HG03196 (cell line): ENCODE results near the gene NRAP.
"Not testable (repeated sequence)": the region's sequence is repeated elsewhere in the genome, so short reads cannot be mapped to it uniquely, and the experiment has no call there.

Source experiments
- ATAC-seq: cut with Tn5 transposase; IDR thresholded peaks from one replicate; pipeline ENCODE4 v1.9.1; 2021; ENCODE audit not compliant: unreplicated experiment

NRAP gene

DNA sequence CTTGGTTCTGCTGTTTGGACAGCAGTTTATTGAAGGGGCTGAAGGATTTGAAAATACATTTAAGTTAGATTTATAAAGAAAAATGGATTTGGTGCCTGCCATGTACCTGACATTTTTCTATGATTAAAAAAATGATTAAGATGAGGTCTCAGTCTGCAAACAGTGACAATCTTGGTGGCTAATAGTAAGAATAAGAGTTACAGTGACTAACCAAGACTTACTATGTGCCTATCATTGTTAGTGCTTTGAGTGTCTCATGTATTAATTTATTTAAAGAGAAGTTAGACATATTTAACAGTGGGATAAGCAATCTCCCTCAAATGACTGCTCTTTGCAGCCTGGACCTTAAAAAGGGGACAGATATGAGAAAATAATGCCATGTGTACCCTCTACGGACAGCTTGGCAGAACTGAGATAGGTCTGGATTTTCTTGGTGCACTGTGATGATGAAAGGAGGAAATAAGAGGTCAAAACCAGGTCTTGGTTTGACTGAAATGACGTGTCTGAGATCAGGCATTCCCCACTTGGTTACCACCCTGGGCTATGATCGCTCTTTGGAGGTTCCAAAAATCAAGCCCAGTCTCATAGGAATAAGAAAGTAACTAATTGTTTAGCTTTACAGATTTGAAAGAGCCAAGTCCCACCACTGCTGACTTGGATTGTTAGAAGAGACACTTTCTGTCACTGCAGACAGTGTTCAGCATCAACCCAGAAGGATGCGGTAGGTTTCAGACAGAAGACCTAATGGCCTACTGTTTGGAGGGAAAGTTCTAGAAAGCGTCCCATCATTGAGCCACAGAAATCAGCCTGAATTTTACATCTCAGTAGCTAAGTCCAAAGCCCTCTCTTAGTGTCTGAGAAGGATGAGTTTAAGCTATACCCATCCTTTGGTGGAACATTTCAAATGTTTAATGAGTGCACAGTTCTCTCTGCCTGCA is 18.0 kb upstream of the NRAP start:
- peak; percentile 62 for ATAC-seq

DNA sequence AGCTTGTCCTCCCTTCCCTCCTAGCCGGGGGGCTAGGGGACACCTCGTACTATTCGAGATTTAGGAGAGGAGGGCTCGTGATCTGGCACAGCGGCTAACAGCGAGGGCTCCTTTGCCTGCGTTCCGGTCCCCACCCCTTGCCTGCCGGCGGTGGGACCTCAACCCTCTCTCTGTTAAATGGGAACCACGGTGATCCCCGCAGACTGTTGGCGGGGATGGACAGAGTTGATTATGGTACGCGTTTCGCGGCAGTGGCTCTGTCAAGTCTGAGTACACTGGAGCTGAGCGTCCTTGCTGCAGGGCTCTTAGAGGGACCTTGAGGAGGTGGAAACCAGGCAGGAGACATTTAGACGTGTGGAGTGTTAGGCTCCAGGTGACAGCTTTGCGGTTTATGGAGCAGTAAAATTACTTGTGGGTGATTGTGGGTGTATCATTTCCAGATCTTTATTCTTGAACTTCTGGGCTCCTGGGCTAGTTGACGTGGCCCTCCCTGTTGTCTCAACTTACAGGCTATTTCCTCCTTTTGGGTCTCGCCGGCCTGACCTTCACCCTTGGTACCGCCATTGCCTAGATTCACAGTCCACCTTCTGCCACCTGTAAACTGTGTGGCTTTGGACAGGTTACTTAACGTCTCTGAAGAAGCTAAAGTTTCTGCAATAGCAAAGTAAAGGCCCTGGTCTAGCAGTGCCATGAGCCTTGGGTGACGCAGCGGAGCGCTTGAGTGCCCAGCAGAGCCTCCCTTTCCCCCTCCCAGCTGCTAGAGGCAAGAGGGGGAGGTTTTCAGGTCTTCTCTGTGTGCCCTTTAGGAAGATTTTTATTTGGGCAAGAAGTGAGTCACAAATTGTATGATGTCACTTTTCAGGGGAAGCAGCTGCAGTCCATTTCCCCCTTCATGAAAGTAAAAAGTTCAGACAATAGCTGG is 16.6 kb upstream of the NRAP start:
- peak; percentile 26 for ATAC-seq

DNA sequence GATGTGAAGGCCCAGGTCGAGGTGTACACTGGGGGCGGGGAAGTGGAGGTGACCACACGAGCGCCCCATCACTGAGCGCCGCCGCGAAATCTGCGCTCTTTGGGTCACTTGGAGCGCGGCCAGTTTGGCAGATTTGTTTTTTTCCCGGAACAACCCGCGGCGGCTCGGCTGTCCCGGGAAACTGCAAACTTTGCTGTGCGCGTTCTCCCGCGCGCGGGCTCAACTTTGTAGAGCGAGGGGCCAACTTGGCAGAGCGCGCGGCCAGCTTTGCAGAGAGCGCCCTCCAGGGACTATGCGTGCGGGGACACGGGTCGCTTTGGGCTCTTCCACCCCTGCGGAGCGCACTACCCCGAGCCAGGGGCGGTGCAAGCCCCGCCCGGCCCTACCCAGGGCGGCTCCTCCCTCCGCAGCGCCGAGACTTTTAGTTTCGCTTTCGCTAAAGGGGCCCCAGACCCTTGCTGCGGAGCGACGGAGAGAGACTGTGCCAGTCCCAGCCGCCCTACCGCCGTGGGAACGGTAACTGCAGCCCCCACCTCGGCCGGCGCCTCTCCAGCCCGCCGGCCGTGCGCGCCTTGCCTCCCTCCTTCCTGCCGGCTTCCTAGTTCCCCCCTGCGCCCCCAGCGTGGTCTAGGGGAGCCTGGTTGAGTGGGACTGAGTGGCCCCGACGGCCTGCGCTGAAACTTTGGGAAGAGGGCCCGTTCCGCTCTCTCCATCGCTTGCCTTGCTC is 15.8 kb upstream of the NRAP start, which contains the start of gene CASP7:
CASP7 (plus strand) TSS at position 450 of the 727 bp plus-strand sequence. CDS start 17,582 bp downstream, outside the sequence.
- peak; percentile 62 for ATAC-seq

DNA sequence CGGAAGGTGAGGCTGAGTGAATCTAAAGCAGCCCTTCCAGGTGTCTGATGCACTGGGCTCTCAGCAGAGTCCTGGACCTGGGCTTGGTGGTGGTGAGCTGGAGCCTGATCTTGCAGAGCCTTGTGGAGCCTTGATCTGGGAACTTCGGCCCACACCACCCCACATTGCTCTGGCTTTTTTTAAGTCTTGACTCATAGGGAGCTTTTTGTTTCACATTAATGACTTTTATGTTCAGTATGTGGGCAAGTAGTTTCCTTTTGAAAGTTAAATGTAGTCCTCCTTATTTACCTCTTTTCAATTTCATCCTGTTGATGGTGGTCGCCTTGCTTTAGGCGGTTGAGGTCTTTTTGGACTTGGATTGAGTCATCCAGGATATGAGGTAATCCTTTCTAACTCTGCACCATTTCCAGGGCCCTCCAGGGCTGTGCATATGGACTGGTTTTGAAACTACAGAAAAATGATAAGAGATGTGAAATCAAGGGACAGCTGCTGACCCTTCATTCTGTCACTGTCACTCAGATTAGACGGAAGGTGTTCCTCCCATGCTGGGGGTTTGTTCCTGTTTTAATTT is 2.9 kb upstream of the NRAP start:
- ATAC-seq: no peak

DNA sequence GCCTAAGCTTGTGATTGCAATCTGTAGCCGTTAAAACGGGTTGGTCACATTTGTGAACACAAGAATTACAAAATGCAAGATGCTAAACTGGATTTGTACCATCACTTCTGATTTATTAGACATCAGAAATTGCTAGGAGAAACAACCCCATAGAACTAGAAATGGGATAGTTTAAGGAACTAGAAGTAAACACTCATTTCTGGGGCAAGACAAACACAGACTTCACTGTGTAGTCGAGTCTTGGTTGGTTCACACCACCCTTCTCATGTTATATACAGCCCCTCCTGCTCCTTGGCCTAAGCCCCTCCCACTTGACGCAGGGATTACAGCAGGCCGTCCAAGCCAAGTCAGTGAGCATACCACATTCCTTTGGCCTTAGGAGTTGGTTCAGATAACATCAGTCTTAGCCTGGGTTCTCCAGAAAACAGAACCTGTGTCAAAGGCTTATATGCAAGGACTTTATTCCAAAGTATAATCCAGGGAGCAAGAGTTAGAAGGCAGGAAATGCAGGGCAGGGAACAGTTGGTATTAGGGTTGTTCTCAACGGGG is 2.0 kb upstream of the NRAP start:
- no peak for ATAC-seq

DNA sequence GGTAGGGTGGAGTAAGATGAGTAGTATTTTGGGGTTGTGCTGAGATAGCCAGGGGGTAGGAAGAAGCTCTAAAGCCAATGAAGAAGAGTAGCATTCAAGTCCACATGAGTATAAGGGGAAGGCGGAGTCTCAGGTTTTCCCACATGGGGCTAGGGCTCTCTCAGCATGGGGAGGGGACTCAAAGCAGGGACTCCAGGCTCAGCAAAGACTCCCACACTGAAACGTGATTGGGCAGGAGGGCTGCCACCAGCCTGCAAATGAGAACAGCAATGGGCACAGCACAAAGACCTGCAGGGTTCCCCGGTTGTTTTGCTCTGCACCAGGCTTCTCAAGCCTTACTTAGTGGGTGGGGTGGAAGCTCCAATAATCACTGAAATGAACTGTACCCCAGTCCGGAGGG is 1.5 kb upstream of the NRAP start:
- ATAC-seq: no peak

DNA sequence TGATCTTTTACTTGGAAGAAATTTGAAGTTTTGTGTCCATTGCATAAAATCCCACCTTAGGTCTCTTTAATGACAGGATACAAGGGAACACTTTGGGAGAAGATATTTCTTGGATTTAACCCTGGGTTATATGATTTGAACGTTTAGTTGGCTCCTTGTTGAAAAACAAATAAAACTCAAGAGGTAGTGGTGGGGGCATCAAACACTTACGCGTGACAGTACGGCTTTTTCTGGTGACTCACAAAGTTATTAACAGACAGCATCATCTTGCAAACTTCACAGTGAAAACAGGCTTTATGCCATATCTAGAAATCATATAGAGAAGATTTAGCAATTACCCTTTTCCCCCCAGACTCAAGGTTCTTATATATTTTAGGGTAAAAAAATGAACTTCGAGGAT is 699 bp downstream of the NRAP start:
- ATAC-seq: no peak

DNA sequence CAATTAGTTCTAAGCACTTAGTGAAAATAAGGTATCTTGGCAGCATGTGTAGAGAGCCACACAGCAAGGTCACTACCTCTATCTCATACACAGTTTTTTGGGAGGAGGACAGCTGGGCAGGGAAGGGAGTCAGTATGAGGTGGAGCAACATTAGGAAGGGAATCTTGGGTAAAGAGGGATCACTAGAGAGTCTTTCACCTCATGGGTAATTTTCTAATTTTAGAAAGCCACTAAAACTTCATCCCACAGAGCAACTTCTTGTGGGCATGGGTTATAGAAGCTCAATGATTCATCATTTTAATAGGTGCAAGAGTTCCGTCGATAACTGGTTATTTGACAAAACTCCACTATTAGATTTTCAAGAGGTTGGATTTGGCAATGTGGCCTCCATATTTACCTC is 2.5 kb downstream of the NRAP start:
- no peak for ATAC-seq

DNA sequence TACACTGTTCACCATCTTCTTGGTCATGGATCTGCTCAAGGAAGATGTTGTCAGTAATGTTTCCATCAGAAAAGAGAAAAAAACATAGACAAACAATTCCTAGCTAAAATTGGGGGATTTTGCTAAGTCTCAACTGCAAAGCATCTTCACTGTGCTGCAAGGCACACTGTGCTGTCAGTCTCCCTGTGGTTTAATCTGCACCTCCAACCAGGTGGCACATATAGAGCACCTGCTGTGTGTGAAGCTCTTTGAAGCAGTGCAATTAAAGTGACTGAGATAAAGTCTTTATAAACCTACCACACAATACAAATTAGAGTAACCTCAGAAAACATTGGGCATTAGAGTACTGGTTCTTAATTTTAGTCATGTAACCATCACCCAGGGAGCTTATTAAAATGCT is 6.3 kb downstream of the NRAP start:
- no peak for ATAC-seq

DNA sequence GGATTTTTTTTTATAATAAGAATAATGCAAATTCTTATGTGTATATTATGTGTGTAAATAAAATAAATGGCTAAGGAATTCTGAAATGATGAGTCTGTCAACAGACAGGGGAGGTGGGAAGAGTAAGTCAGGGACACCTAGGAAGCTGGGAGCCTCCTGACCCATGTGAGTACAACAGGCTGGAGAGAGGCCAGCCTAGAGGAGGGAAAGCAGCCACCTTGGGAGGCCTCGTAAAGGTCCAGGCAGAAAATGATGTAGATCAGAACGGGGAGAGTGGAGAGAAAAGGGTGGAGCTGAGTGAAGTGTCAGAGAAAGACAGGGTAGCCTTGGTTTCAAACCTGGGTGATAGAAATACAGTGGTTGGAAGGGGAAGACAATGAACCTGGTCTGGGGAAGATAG is 6.9 kb downstream of the NRAP start:
- no peak for ATAC-seq

DNA sequence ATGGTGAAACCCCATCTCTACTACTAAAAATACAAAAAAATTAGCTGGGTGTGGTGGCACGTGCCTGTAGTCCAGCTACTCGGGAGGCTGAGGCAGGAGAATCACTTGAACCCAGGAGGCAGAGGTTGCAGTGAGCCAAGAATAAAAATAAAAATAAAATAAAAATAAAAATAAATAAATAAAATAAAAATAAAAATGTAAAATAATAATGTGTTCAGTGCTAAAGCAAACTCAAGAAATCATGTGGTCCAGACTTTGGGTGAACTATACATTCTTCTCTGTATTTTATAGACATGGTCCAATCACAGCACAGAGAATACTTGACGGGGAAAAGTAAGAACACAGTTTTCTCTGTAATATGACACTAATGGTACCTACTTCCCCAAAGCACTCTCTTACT is 11.4 kb downstream of the NRAP start:
- not testable (repeated sequence) for ATAC-seq

DNA sequence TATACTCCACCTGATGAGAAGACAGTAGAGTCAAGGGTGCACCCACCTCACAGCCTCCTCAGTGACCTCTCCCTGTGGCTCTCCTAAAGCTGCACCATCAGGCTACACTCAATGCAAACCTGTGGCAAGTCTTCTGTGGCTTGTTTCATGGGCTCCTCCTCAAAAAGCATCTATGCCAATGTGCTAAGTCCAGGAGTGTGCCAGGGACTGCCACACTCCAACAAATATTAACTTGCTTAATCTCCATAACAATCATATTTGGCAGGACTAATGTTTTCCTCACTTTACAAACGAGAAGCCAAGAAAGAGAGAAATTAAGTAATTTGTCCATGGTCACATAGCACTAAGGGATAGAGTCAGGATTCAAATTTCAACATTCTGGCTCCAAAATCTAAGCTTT is 11.9 kb downstream of the NRAP start:
- no peak for ATAC-seq

DNA sequence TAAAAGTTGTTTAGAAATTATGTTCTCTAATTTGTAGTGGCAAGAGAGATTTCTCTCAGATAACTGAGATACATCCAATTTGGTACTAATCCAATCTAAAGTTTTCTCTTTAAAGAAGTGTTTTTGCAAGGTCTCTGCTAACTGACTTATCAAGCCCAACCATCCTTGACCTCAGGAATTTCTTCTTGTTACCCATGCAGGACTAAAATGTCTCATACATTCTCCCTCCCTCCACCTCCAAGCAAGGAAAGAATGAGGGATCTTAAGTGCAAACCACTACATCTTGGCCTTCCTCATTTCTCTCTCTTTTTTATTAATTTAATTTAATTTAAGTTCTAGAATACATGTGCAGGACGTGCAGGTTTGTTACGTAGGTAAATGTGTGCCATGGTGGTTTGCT is 12.8 kb downstream of the NRAP start:
- ATAC-seq: no peak

DNA sequence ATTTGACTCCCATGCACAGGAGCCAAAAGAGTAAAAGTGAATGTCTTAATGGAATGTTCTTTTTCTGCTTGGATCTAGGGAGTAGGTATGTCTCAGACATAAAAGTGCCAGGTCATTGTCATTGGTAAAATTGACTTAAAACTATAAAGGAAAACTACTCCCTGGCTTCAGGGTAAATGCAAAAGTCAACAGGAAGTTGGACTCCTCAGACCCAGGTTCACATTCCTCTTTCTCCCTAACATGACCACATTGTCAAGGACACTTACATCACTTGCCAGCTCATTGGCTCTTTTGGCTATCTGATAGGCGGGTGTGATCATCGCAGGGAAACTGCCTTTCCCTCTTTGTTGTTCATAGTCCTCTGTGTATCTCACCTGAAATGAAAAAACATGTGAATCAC is 13.7 kb downstream of the NRAP start:
- ATAC-seq: no peak

DNA sequence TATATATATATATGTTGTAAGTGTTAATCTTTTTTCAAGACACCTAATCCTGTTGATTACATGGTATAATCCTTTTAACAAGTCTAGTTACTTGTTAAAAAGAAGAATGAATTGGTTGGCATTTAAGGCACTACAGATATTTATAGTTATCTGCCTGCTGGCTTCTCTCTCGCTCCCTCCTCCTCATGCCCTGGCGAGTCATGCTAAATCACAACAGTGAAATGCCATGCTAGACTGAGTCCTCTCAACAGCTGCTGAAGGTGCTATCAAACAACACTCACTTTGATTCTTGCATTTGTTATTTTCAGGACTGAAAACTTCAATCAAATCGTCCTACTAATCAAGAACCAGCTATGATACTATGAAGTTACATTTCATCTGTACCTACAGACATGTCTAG is 15.4 kb downstream of the NRAP start:
- ATAC-seq: no peak

DNA sequence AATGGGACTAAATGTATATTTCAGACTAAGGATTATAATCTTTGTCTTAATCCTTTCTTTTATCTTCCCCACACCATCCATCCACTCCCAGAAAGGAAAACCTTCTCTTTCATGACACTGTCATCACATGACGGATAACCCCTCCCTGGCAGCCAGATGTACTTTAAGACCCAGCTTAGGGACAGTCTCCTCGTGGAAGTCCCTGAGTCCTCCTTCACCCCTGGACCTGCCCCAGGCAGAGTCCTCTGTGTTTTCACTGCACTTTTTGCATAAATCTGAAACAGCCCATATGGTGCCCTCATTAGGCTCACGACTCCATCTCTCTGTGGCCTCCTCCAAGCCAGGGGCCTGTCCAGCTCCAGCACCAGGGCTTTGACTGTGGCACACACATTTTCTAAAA is 16.0 kb downstream of the NRAP start:
- no peak for ATAC-seq

DNA sequence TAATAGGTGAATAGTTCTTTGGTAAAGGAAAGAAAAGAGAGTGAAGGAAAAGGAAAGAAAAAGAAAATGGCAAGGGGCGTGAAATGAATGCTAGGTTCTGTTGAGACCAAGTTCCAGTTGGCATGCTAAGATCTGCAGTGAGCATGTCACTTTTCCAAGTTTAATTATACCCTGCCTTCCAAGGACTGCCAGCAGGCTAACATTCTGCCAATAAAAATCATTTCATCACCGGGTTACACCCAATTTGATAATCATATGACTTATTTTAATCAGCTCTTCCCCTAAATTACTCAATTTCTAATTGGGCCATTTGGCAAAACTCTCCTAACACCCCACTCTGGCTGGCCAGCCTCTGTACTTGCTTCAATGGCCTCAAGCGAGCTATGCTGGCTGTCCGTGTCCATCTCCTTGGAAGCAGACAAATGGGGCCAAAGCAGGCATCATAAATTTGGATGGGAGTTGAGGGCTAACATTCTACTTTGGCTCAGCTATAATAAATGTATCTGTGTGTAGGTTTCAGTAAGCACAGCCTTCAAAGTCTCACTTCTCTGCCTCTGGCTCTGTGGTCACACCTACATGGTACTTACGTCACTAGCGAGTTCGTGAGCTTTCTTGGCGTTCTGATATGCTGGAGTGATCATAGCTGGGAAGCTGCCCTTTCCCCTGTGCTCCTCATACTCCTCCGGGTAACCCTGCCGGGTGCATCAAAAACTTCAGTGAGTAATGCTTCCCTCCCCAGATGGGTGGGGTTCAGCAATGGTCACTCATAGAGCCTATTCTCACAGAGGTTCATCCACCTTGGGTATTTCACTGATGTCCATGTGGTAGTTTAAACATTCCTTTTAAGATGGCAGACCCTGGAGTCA is 17.3 kb downstream of the NRAP start:
- no peak for ATAC-seq

DNA sequence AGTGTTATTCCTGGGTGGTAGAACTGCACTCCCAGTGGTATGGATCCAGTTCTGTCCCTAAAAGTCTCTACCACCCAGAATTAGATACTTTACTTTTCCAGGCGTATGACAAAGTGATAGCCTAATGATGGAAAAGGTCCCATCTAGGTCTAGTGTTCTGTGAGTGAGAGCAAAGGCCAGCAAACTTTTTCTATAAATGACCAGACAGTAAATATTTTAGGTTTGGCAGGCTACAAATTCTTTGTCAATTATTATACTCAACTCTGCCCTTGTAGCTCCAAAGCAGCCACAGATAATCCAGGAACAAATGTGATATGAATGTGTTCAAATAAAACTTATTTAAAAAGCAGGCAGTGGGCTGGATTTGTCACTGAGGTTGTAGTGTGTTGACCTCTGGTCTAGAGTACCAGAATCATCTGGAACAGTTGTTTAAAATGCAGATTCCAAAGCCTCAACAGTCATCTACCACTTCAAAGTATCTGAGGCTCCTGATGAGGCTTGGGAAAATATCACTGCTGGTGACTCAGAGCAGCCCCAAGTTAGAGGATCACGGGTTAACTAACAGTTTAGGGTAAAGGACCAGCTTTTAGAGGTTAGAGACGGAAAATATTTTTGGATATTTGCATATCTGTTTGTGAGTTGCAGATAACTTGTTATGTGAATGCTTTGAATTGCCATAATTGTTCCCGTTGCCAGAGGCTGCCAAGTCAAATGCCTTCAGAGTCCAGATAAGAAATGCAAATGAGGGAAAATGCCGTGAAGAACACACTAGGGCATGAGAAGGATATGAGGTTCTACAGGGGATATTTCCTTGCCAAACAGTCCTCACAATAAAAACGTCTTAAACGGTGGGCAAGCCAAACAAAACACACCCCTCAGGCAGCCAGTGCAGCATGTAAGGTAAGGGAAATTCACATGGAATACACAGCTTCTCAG is 19.4 kb downstream of the NRAP start:
- ATAC-seq: no peak
